Ishikawa (cell line): ENCODE data around the gene PROM1.

Experiments
- CEBPB ChIP-seq: IDR thresholded peaks from 2 replicates; pipeline ENCODE4 v1.6.1; 2012
- CREB1 ChIP-seq: IDR thresholded peaks from 2 replicates; pipeline ENCODE4 v1.6.1; 2012; ENCODE audit warnings: low read depth
- EGR1 ChIP-seq: IDR thresholded peaks from 2 replicates; pipeline ENCODE4 v1.6.1; 2012
- EP300 ChIP-seq: IDR thresholded peaks from 2 replicates; pipeline ENCODE4 v1.6.1; 2012; ENCODE audit warnings: borderline replicate concordance
- FOXM1 ChIP-seq: IDR thresholded peaks from 2 replicates; pipeline ENCODE4 v1.6.1; 2012; ENCODE audit warnings: low read depth, borderline replicate concordance
- NFIC ChIP-seq: IDR thresholded peaks from 2 replicates; pipeline ENCODE4 v1.6.1; 2012
- RAD21 ChIP-seq: IDR thresholded peaks from 2 replicates; pipeline ENCODE4 v1.6.1; 2012; ENCODE audit warnings: low read depth
- REST ChIP-seq: IDR thresholded peaks from 2 replicates; pipeline ENCODE4 v1.6.1; 2012; ENCODE audit warnings: low read depth, mild to moderate bottlenecking
- TAF1 ChIP-seq: IDR thresholded peaks from 2 replicates; pipeline ENCODE4 v1.6.1; 2012; ENCODE audit warnings: low read depth, mild to moderate bottlenecking
- TCF12 ChIP-seq: IDR thresholded peaks from 2 replicates; pipeline ENCODE4 v1.6.1; 2012; ENCODE audit warnings: low read depth
- TEAD4 ChIP-seq: IDR thresholded peaks from 2 replicates; pipeline ENCODE4 v1.6.1; 2012
- USF1 ChIP-seq: IDR thresholded peaks from 2 replicates; pipeline ENCODE4 v1.6.1; 2012
- YY1 ChIP-seq: IDR thresholded peaks from 2 replicates; pipeline ENCODE4 v1.6.1; 2012; ENCODE audit warnings: low read depth
- ZBTB7A ChIP-seq: IDR thresholded peaks from 2 replicates; pipeline ENCODE4 v1.6.1; 2012; ENCODE audit warnings: low read depth
- TF ChIP-seq, protein P1 (sequence below): IDR thresholded peaks from 2 replicates; pipeline ENCODE4 v1.6.1; 2012

PROM1 gene

DNA sequence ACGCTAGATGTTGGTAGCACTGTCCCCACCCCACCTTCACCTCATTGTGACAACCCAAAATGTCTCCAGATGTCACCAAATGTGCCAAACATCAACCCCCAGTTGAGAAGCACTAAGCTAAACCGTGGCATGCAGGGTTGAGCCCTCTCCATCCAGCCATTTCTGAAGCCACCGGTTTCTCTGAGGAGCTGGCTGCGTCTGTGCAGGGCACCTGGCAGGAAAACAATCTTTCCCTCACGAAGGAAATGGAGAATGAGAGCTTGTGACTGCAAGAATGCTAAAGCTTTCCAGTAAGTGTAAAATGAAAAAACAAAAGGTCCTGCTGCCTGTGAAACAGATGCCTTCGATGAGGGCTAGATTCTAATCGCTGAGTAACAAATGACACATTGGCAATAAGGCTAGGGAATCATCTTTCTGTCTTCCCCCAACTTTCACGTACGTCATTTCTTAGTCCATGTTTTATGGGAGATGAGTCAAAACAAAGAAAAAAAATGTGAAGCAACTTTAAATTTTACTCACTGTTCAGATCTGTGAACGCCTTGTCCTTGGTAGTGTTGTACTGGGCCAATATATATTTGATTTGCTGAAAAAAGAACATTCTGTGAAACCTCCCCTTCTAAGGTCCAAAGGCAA, 59.9 kb downstream of the PROM1 start:
- TF ChIP-seq FOXM1 = no peak
- no peak for TF ChIP-seq EGR1
- TF ChIP-seq EP300 = no peak

GRCh38 chr4:16021804-16022560, 61.8 kb downstream of the PROM1 start:
- no peak for TF ChIP-seq EGR1
- no peak for TF ChIP-seq YY1
- no peak for TF ChIP-seq REST
- no peak for TF ChIP-seq TEAD4
- TF ChIP-seq TCF12 = no peak
- no peak for TF ChIP-seq ZBTB7A
- no peak for TF ChIP-seq FOXM1

DNA sequence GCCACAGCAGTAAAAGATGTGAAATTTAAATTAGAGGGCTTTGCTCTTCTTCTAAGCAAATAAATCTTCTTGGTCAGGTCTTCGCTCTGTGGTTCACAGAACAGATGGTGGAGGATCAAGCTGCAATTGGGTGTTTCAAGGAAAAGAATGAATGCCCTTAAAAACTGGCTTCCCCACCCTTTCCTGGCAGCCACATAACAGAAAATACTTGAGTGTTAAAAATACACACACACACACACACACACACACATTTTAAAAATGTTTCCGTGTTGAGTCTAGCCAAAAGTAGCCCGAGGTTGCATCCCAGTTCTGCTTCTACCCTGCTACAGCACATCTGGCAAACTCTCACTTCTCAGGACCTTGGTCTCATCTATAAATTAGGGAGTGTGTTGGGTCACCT, 64.2 kb downstream of the PROM1 start:
- TF ChIP-seq NFIC (no peak), FOXM1 (no peak), ZBTB7A (no peak), EP300 (no peak), TAF1 (no peak), CEBPB (no peak)
- TF ChIP-seq, protein P1, sequence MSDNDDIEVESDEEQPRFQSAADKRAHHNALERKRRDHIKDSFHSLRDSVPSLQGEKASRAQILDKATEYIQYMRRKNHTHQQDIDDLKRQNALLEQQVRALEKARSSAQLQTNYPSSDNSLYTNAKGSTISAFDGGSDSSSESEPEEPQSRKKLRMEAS = no peak

DNA sequence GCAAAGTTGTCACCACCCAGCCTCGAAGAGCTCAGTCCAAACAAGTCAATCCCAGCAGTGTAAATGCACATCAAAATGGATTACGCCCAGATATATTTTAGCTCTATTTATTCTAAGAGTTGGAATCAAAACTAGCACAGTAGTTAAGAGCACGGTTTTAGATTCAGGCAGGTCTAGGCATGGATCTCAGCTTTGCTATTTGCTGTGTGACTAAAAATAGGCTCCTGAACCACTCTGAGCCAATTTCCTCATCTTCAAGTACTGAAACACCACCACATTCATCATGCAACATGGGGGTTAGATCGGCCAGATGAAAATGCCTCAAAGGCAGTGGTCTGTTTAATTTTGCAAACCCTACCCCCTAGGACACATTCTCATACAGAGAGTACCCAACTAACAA, 65.0 kb downstream of the PROM1 start:
- TF ChIP-seq CREB1 (no peak), USF1 (no peak), EP300 (no peak), TAF1 (no peak)
- TF ChIP-seq, protein P1 = no peak

- TF ChIP-seq ZBTB7A = no peak
- no peak for TF ChIP-seq TEAD4
- TF ChIP-seq, protein P1 = no peak
- no peak for TF ChIP-seq TAF1
- no peak for TF ChIP-seq CREB1
Measured at GRCh38 chr4:16018061-16018676, 65.7 kb downstream of the PROM1 start.

- no peak for TF ChIP-seq TCF12
- no peak for TF ChIP-seq RAD21
- TF ChIP-seq, protein P1 = no peak
- TF ChIP-seq EP300 = no peak
- no peak for TF ChIP-seq TAF1
Measured at GRCh38 chr4:16016536-16016935, 67.3 kb downstream of the PROM1 start.

- TF ChIP-seq CEBPB (no peak), REST (no peak), TAF1 (no peak), RAD21 (no peak)
Measured at GRCh38 chr4:16011173-16011572, 72.7 kb downstream of the PROM1 start.
